Vagina (tissue), 2 donors: ENCODE measurements around the gene SRGAP3. TPM values are rescaled to one million over a fixed set of nuclear protein-coding genes. Genes with fewer than 3 reads are reported as not detected.

Experiments used
- DNase-seq, 2 donors: peaks; one replicate each; pipeline ENCODE4 v3.0.0-alpha.2; 2017; ENCODE audit errors: extremely low spot score in 2 of 2
- H3K27ac ChIP-seq: fragments of 200-600 bp; sonication (generic); one replicate; pipeline ENCODE4 v1.5.1; 2019
- H3K27me3 ChIP-seq: fragments of 200-600 bp; sonication (generic); one replicate; pipeline ENCODE4 v1.5.1; 2019
- H3K36me3 ChIP-seq, 2 donors: fragments of 200-600 bp; sonication (generic); one replicate each; pipeline ENCODE4 v1.5.1; 2017 to 2019
- H3K4me1 ChIP-seq: fragments of 200-600 bp; sonication (generic); one replicate; pipeline ENCODE4 v1.5.1; 2019
- H3K4me3 ChIP-seq, 2 donors: fragments of 200-600 bp; sonication (generic); 1 replicate in 1 of 2; 2 replicates in 1 of 2; pipeline ENCODE4 v1.5.1; 2016 to 2019
- H3K9me3 ChIP-seq: fragments of 200-600 bp; sonication (generic); one replicate; pipeline ENCODE4 v1.5.1; 2019
- POLR2A ChIP-seq, 2 donors: fragments of 450-650 bp; IDR thresholded peaks; one replicate each; pipeline ENCODE4 v1.6.1; 2017; ENCODE audit warnings: antibody characterized with exemption in 2 of 2, mild to moderate bottlenecking in 2 of 2, moderate library complexity in 2 of 2
- POLR2AphosphoS5 ChIP-seq, 2 donors: sonication (generic); formaldehyde crosslinking; IDR thresholded peaks; one replicate each; pipeline ENCODE4 v1.9.0; 2017; ENCODE audit warnings: antibody characterized with exemption in 2 of 2, mild to moderate bottlenecking in 2 of 2, low read depth in 1 of 2; ENCODE audit not compliant: insufficient read depth in 1 of 2
- intact Hi-C: fragments of 100-400 bp; cut with DNase I; formaldehyde crosslinking; loops from one replicate; pipeline ENCODE4 v1.15.1; 2023
- total RNA-seq: library from RNA; depleted of rRNA; stranded (reverse); fragments of >200 nt; gene quantifications from one replicate; pipeline ENCODE4 v1.2.3, GENCODE V29; 2016
- TF ChIP-seq, protein P1 (sequence below), 3 experiments: fragments of 450-650 bp in 2 of 3; fragments of 200-600 bp in 1 of 3; sonication (generic) in 1 of 3; IDR thresholded peaks; one replicate each; pipeline ENCODE4 v1.5.1; 2017 to 2019; ENCODE audit warnings: antibody characterized with exemption in 3 of 3, mild to moderate bottlenecking in 2 of 3, moderate library complexity in 2 of 3

Gene SRGAP3
- total RNA-seq, 1 donor from 2014 or later: 20.6 TPM

DNA sequence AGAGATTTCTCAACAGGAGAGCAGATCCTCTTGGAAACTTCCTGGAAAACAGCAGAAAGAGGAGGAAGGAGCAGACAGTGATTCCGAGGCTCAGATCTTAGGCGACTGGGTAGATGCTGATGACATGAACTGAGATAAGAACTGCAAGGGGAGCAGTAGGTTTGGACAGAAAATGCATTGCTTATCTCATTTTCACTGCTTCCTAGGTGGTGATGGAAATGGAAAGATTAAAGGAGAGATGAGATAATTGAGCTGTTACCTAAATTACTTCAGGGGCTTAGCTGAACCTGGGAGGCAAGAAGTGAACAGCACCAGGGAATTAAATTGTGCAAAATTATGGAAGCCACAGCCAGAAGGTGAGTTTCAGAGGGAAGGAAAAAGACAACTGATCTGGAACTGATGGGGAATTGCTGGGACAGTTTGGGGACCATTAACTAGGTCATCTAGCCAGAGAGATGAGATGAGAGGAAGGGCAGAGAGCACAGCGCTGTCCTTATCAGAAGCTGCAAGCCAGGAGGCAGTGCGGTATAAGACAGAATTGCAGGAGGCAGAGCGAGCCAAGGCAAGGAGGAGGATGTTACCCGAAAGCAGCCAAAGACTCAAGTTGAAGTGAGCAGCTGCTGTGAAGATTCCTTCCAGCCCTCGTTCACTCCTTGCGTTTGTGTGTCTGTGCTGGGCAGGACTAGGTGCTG lies 140.4 kb downstream of the SRGAP3 start:
- TF ChIP-seq POLR2AphosphoS5 (IDR thresholded peaks at IDR 0.05; ENCODE audit: insufficient read depth in 1 of 2, low read depth in 1 of 2) (no peak), POLR2A (IDR thresholded peaks at IDR 0.05) (no peak)
- TF ChIP-seq, protein P1, sequence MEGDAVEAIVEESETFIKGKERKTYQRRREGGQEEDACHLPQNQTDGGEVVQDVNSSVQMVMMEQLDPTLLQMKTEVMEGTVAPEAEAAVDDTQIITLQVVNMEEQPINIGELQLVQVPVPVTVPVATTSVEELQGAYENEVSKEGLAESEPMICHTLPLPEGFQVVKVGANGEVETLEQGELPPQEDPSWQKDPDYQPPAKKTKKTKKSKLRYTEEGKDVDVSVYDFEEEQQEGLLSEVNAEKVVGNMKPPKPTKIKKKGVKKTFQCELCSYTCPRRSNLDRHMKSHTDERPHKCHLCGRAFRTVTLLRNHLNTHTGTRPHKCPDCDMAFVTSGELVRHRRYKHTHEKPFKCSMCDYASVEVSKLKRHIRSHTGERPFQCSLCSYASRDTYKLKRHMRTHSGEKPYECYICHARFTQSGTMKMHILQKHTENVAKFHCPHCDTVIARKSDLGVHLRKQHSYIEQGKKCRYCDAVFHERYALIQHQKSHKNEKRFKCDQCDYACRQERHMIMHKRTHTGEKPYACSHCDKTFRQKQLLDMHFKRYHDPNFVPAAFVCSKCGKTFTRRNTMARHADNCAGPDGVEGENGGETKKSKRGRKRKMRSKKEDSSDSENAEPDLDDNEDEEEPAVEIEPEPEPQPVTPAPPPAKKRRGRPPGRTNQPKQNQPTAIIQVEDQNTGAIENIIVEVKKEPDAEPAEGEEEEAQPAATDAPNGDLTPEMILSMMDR (IDR thresholded peaks at IDR 0.05): no peak
- intact Hi-C loops: no loop called here
- Histone ChIP-seq H3K4me1 (no peaks in the 10 kb centered on the region), H3K27me3 (no peaks in the 10 kb centered on the region), H3K9me3 (no peaks in the 10 kb centered on the region), H3K27ac (no peak overlapping the region), H3K4me3 (no peak overlapping the region), H3K36me3 (no peaks in the 10 kb centered on the region)
- no peak for DNase-seq

DNA sequence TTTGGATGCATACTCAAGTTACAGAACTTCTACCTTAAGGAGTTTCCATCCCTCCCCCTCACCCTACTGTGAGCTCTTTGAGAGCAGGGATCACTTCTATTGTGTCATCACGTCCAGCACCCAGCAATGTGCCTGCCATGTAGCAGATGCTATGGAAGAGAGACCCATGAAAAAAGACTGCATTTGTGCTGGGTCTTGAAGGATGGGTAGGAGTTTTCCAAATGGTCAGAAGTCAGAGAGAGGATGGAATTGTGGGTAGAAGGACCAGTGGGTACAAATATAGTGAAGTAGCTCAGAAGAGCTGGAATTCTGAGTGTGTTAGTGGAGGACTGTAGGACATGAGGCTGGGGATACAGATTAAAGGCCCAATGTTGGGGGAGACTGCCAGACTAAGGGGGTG lies 141.7 kb downstream of the SRGAP3 start:
- H3K27ac ChIP-seq: no peak overlapping the region
- intact Hi-C loops: no loop called here
- TF ChIP-seq POLR2A (IDR thresholded peaks at IDR 0.05) (no peak), POLR2AphosphoS5 (IDR thresholded peaks at IDR 0.05; ENCODE audit: insufficient read depth in 1 of 2, low read depth in 1 of 2) (no peak)
- TF ChIP-seq, protein P1 (IDR thresholded peaks at IDR 0.05): no peak
- no peaks in the 10 kb centered on the region for H3K27me3 ChIP-seq
- no peaks in the 10 kb centered on the region for H3K4me1 ChIP-seq
- DNase-seq: no peak
- H3K4me3 ChIP-seq: no peak overlapping the region
- no peaks in the 10 kb centered on the region for H3K9me3 ChIP-seq
- no peaks in the 10 kb centered on the region for H3K36me3 ChIP-seq

DNA sequence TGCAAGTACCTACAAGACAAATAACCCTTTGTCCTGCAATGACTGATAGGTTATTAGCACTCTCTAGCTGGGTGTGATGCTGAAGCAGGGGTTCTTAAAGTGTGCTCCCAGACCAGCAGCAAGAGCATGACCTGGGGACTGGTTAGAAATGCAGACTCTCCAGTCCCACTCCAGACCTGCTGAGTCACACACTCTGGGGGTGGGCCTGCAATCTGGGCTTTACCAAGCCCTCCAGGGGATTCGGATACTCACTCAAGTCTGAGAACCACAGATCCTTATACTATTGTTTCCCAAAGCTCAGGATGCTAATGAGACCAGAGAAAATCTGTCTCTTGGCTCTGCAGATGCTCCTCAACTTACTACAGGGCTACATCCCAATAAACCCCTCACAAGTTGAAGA lies 144.0 kb downstream of the SRGAP3 start:
- H3K4me3 ChIP-seq: no peak overlapping the region
- no peaks in the 10 kb centered on the region for H3K36me3 ChIP-seq
- no peaks in the 10 kb centered on the region for H3K27me3 ChIP-seq
- H3K9me3 ChIP-seq: no peaks in the 10 kb centered on the region
- intact Hi-C loops: no loop called here
- no peak overlapping the region for H3K27ac ChIP-seq
- TF ChIP-seq POLR2A (IDR thresholded peaks at IDR 0.05) (no peak), POLR2AphosphoS5 (IDR thresholded peaks at IDR 0.05; ENCODE audit: insufficient read depth in 1 of 2, low read depth in 1 of 2) (no peak)
- TF ChIP-seq, protein P1 (IDR thresholded peaks at IDR 0.05): no peak
- DNase-seq: no peak
- H3K4me1 ChIP-seq: no peaks in the 10 kb centered on the region

DNA sequence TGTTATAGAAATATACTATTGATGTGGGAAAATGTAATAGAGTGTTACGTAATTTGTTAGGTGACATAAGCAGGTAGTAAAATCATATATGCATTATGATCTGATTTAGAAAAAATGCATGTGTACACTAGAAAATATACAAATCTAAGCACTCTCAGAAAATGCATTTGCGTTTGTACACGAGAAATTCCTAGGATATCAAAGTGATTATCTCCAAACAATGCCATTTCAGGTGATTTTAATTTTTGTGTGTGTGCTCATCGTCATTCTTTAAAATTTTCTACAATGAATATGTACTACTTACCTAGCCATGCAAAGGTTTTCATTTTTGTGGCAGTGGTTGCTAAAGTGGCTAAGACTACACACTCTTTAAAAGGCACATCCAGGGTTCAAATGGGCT lies 145.3 kb downstream of the SRGAP3 start:
- Histone ChIP-seq H3K27me3 (no peaks in the 10 kb centered on the region), H3K4me1 (no peaks in the 10 kb centered on the region), H3K36me3 (no peaks in the 10 kb centered on the region), H3K9me3 (no peaks in the 10 kb centered on the region), H3K27ac (no peak overlapping the region), H3K4me3 (no peak overlapping the region)
- TF ChIP-seq, protein P1 (IDR thresholded peaks at IDR 0.05): no peak
- TF ChIP-seq POLR2AphosphoS5 (IDR thresholded peaks at IDR 0.05; ENCODE audit: insufficient read depth in 1 of 2, low read depth in 1 of 2) (no peak), POLR2A (IDR thresholded peaks at IDR 0.05) (no peak)
- intact Hi-C loops: no loop called here
- no peak for DNase-seq

DNA sequence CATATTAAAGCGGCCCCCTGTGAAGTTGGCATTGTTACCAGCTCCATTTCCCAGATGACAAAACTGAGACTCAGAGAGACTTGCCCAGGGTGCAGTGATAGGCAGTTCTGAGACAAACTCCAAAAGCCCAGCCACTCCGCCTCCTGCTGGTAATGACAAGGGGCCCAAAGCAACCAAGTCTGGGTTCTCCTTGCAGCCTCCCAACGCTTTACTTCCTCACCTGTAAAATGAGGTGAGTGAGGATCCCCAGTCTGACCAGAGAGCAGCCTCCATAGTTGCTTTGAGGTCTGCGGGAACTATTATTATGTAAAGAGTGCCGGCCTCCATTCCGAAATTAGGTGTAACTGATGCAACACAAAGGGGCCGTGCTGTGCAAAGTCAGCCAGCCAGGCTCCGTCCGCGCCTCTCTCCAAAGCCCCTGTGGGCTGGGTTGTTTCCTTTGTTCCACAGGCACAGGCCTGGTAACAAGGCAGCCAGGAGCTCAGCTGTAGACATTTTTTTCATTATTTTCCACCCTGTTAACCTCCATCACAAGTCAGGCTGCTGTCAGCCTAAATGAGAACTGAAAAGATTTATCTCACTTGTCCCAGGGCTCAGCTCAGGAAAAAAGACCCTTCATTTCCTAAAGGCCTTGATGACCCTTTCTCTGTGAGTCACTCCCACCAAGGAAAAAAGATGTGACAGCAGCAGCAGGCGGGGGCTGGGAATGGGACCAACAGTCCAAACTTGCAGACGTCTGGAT lies 147.0 kb downstream of the SRGAP3 start:
- Histone ChIP-seq H3K27me3 (no peaks in the 10 kb centered on the region), H3K4me3 (no peak overlapping the region), H3K4me1 (no peaks in the 10 kb centered on the region), H3K36me3 (no peaks in the 10 kb centered on the region), H3K27ac (no peak overlapping the region), H3K9me3 (no peaks in the 10 kb centered on the region)
- intact Hi-C loops: no loop called here
- TF ChIP-seq POLR2AphosphoS5 (IDR thresholded peaks at IDR 0.05; ENCODE audit: insufficient read depth in 1 of 2, low read depth in 1 of 2) (no peak), POLR2A (IDR thresholded peaks at IDR 0.05) (no peak)
- TF ChIP-seq, protein P1 (IDR thresholded peaks at IDR 0.05): no peak
- DNase-seq: no peak
